Endothelial cell of umbilical vein (primary cell): Measurements from ENCODE around the gene UBB.

Source experiments
- CTCF ChIP-seq, 2 donors: IDR thresholded peaks; 1 replicate in 1 of 2; 2 replicates in 1 of 2; pipeline ENCODE4 v1.5.1; 2011; ENCODE audit warnings: low read length in 2 of 2, mild to moderate bottlenecking in 2 of 2, moderate library complexity in 2 of 2, control low read depth in 1 of 2, inconsistent platforms in 1 of 2, low read depth in 1 of 2; ENCODE audit not compliant: insufficient read depth in 1 of 2; ENCODE audit errors: extremely low read depth in 1 of 2
- EZH2 ChIP-seq: IDR thresholded peaks from 2 replicates; pipeline ENCODE4 v1.6.1; 2012; ENCODE audit warnings: borderline replicate concordance, low read depth, mild to moderate bottlenecking, moderate library complexity, low read length, inconsistent platforms; ENCODE audit not compliant: severe bottlenecking
- FOS ChIP-seq: IDR thresholded peaks from 2 replicates; pipeline ENCODE4 v1.6.1; 2011; ENCODE audit warnings: mild to moderate bottlenecking, low read length, moderate library complexity, borderline replicate concordance; ENCODE audit not compliant: insufficient read depth
- GATA2 ChIP-seq: IDR thresholded peaks from 2 replicates; pipeline ENCODE4 v1.7.0; 2011; ENCODE audit warnings: low read depth, mild to moderate bottlenecking, moderate library complexity, mixed read lengths, low read length; ENCODE audit not compliant: insufficient read length, insufficient read depth
- MAX ChIP-seq: IDR thresholded peaks from 2 replicates; pipeline ENCODE4 v1.6.1; 2011; ENCODE audit not compliant: insufficient read depth, insufficient read length
- MYC ChIP-seq: IDR thresholded peaks from one replicate; pipeline ENCODE4 v1.6.1; 2011; ENCODE audit warnings: mild to moderate bottlenecking, low read depth, low read length
- POLR2A ChIP-seq: IDR thresholded peaks from 2 replicates; pipeline ENCODE4 v1.6.1; 2012; ENCODE audit warnings: low read depth, mild to moderate bottlenecking, control low read depth, low read length
- POLR2AphosphoS5 ChIP-seq: IDR thresholded peaks from 2 replicates; pipeline ENCODE4 v1.6.1; 2012; ENCODE audit warnings: low read depth, mild to moderate bottlenecking, control low read depth, low read length, moderate library complexity; ENCODE audit not compliant: insufficient read depth

GRCh38 chr17:16352667-16353316 is 28.1 kb upstream of the UBB start:
- no peak for TF ChIP-seq MYC
- TF ChIP-seq CTCF (IDR thresholded peaks at IDR 0.05; ENCODE audit: extremely low read depth in 1 of 2, insufficient read depth in 1 of 2, low read depth in 1 of 2, low read length in 2 of 2) = no peak
- TF ChIP-seq POLR2A = no peak
- no peak for TF ChIP-seq MAX
- TF ChIP-seq EZH2 = no peak
- TF ChIP-seq GATA2 = no peak
- TF ChIP-seq POLR2AphosphoS5 = no peak
- TF ChIP-seq FOS = no peak
